Prostate gland (tissue), 2 donors: ENCODE measurements around the gene DRP2.

ENCODE experiments used
- POLR2AphosphoS5 ChIP-seq: sonication (generic); formaldehyde crosslinking; IDR thresholded peaks from one replicate; pipeline ENCODE4 v1.6.1; 2017; ENCODE audit warnings: antibody characterized with exemption
- TF ChIP-seq, protein P1 (sequence below), 4 experiments: fragments of 200-600 bp in 2 of 4; fragments of 450-650 bp in 2 of 4; sonication (generic) in 2 of 4; IDR thresholded peaks; 1 replicate in 3 of 4; 2 replicates in 1 of 4; pipeline ENCODE4 v1.5.1; 2016 to 2019; ENCODE audit warnings: antibody characterized with exemption in 4 of 4, mild to moderate bottlenecking in 2 of 4, moderate library complexity in 2 of 4

DNA sequence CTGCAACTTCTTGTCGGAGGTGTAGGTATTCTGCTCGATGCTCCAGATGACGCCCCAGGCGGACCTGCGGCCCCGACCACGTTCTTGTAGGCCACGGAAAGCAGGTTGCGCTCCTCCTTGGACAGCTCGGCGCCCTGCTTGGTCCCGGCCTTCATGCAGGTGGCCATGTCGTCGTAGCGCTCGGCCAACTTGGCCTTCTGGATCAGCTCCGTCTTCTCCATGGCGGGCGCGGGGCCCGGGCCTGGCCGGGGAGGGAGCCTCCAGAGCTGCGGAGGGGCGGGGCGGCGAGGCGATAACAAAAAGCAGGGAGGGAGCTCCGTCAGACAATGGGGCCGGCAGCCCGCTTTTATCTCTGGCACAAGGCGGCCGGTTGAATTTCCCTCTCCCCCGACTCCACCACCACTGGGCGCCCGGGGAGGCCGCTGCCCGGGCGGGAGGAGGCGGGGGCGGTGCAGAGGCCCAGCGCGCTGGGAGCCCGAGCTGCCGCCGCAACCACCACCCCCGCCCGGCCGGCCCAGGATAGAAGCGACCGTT lies 28.3 kb upstream of the DRP2 start:
- TF ChIP-seq POLR2AphosphoS5, result no peak
- TF ChIP-seq, protein P1, sequence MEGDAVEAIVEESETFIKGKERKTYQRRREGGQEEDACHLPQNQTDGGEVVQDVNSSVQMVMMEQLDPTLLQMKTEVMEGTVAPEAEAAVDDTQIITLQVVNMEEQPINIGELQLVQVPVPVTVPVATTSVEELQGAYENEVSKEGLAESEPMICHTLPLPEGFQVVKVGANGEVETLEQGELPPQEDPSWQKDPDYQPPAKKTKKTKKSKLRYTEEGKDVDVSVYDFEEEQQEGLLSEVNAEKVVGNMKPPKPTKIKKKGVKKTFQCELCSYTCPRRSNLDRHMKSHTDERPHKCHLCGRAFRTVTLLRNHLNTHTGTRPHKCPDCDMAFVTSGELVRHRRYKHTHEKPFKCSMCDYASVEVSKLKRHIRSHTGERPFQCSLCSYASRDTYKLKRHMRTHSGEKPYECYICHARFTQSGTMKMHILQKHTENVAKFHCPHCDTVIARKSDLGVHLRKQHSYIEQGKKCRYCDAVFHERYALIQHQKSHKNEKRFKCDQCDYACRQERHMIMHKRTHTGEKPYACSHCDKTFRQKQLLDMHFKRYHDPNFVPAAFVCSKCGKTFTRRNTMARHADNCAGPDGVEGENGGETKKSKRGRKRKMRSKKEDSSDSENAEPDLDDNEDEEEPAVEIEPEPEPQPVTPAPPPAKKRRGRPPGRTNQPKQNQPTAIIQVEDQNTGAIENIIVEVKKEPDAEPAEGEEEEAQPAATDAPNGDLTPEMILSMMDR (IDR thresholded peaks at IDR 0.05), result no peak
